Measurements from ENCODE around the gene EXOC6. TPM values are rescaled to one million over a fixed set of nuclear protein-coding genes. Genes with fewer than 3 reads are reported as not detected.

The EXOC6 gene
- total and polyA plus RNA-seq, 7 donors = 7.4 to 27.8 (median 14.4) TPM

GRCh38 chr10:92997620-92998019 is 149.3 kb downstream of the EXOC6 start:
- Histone ChIP-seq H3K27me3 (ENCODE audit: insufficient read depth in 3 of 3, low read length in 2 of 3) (no peaks in the 10 kb centered on the region), H3K4me1 (no peaks in the 10 kb centered on the region), H3K4me3 (no peak overlapping the region), H3K9me3 (no peaks in the 10 kb centered on the region), H3K27ac (no peak overlapping the region), H3K36me3 (ENCODE audit: insufficient read depth in 1 of 2, low read depth in 1 of 2) (peaks cover 0 to 20% of the 10 kb centered on the region in 2 donors)
- intact Hi-C loops (cut with DNase I) = no loop called here
- DNase-seq (no peak), ATAC-seq (no peak)
- TF ChIP-seq CTCF (IDR thresholded peaks at IDR 0.05) = no peak

DNA sequence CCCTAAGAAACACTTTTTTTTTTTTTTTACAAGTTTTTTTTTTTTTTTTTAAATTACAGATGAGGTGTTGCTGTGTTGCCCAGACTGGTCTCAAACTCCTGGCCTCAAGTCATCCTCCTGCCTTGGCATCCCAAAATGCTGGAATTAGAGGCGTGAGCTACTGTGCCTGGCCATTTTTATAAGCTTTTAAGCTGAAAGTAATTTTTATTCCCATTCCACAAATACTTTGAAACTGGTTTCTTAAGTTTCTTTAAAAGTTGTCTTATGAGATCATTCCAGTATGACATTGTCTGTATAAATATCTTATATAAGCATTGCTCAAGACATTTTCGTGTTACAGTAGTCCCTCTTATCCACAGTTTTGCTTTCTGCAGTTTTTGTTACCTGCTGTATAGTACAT is 150.9 kb downstream of the EXOC6 start:
- Histone ChIP-seq H3K27me3 (ENCODE audit: insufficient read depth in 3 of 3, low read length in 2 of 3) (no peaks in the 10 kb centered on the region), H3K4me3 (no peak overlapping the region), H3K27ac (no peak overlapping the region), H3K4me1 (no peaks in the 10 kb centered on the region), H3K36me3 (ENCODE audit: insufficient read depth in 1 of 2, low read depth in 1 of 2) (peaks cover 0 to 20% of the 10 kb centered on the region in 2 donors), H3K9me3 (no peaks in the 10 kb centered on the region)
- WGBS, 3 donors = 92 to 96% (median 95%) methylated on average over 2 of the region's 2 CpGs
- TF ChIP-seq CTCF (IDR thresholded peaks at IDR 0.05) = no peak
- intact Hi-C loops (cut with DNase I) = no loop called here
- ATAC-seq (no peak), DNase-seq (no peak)

GRCh38 chr10:93006435-93007039 is 158.2 kb downstream of the EXOC6 start:
- intact Hi-C loops (cut with DNase I) = no loop called here
- Histone ChIP-seq H3K4me1 (no peaks in the 10 kb centered on the region), H3K4me3 (no peak overlapping the region), H3K27me3 (ENCODE audit: insufficient read depth in 3 of 3, low read length in 2 of 3) (no peaks in the 10 kb centered on the region), H3K27ac (no peak overlapping the region), H3K9me3 (no peaks in the 10 kb centered on the region), H3K36me3 (ENCODE audit: insufficient read depth in 1 of 2, low read depth in 1 of 2) (no peaks in the 10 kb centered on the region)
- ATAC-seq (no peak), DNase-seq (no peak)
- peak; percentile 43 for TF ChIP-seq CTCF (IDR thresholded peaks at IDR 0.05)
- WGBS, 3 donors = 13 to 21% (median 16%) methylated on average over 3 of the region's 3 CpGs

GRCh38 chr10:93015722-93016121 is 167.4 kb downstream of the EXOC6 start:
- no peak overlapping the region for H3K4me3 ChIP-seq
- intact Hi-C loops (cut with DNase I) = no loop called here
- TF ChIP-seq CTCF (IDR thresholded peaks at IDR 0.05) = no peak
- DNase-seq (no peak), ATAC-seq (no peak)
- no peak overlapping the region for H3K27ac ChIP-seq
- H3K9me3 ChIP-seq = no peaks in the 10 kb centered on the region
- H3K36me3 ChIP-seq (ENCODE audit: insufficient read depth in 1 of 2, low read depth in 1 of 2) = peaks cover 0 to 23% of the 10 kb centered on the region in 2 donors
- WGBS, 3 donors = 95 to 96% (median 95%) methylated on average over 3 of the region's 3 CpGs
- no peaks in the 10 kb centered on the region for H3K4me1 ChIP-seq
- H3K27me3 ChIP-seq (ENCODE audit: insufficient read depth in 3 of 3, low read length in 2 of 3) = no peaks in the 10 kb centered on the region

DNA sequence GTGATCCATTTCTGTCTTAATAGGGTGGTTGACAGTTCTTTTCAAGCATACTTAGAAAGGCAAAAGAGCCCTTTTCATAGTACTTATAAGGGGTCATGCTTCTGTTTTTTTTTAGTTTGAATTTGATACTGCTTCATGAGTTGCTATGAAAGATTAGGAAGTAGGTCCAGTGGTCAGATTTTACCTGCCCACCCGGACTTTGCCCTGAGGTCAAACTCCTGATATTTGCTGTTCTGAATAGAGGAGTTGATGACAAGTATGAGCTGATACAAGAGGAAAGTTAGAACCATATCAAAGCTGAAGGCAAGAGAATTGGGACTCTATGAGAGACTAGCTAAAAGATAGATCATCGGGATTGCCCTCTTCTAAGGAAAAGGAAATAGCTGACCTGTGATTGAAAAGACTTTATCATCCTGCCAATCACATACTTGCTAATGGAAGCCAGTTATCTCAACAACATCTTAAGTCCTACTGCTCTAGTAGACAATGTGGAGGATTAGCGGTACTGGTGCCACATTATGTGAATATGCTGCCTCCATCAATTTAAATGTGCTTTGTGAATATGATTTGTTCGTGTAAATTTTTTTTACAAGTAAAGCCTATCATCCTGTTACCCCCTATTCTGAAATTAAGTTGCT is 174.8 kb downstream of the EXOC6 start:
- no peaks in the 10 kb centered on the region for H3K4me1 ChIP-seq
- DNase-seq = no peak
- H3K36me3 ChIP-seq (ENCODE audit: insufficient read depth in 1 of 2, low read depth in 1 of 2) = peaks cover 0 to 28% of the 10 kb centered on the region in 2 donors
- H3K9me3 ChIP-seq = peaks cover 5% of the 10 kb centered on the region
- no peaks in the 10 kb centered on the region for H3K27me3 ChIP-seq (ENCODE audit: insufficient read depth in 3 of 3, low read length in 2 of 3)
- TF ChIP-seq CTCF (IDR thresholded peaks at IDR 0.05) = no peak
- intact Hi-C loops (cut with DNase I) = no loop called here
- no peak overlapping the region for H3K27ac ChIP-seq
- H3K4me3 ChIP-seq = no peak overlapping the region
- no peak for ATAC-seq
- WGBS, 3 donors = 91 to 95% (median 93%) methylated on average over 4 of the region's 4 CpGs

Data from psoas muscle (tissue), 8 donors.